ENCODE data around the gene ASPHD2. TPM values are rescaled to one million over a fixed set of nuclear protein-coding genes. Genes with fewer than 3 reads are reported as not detected.
A peak's percentile ranks its signal among the peaks of the same experiment; 100 is the strongest.

Gene ASPHD2
- polyA plus RNA-seq, 1 of the 3 experiments (the other 2 are of a cell fraction): 2.2 TPM

GRCh38 chr22:26429458-26430286, 612 bp downstream of the ASPHD2 start:
- Histone ChIP-seq H3K4me1 (ENCODE audit: control insufficient read depth in 1 of 2, insufficient read depth in 2 of 2, low read depth in 1 of 2, low read length in 1 of 2) (peaks cover 0 to 13% of the 10 kb centered on the region in 2 experiments; a peak in 1 of 4 replicates), H3K9me2 (no peaks in the 10 kb centered on the region), H3K9ac (0 out of 2 replicates have a peak overlapping the region, but pooled peaks have one; percentile 9), H3K27me3 (ENCODE audit: insufficient read depth) (no peaks in the 10 kb centered on the region; the same call in 1 of the 2 replicates), H3K36me3 (replicated peaks in 1 of 2; ENCODE audit: control insufficient read depth in 1 of 2, insufficient read depth in 2 of 2, low read length in 1 of 2) (peaks cover 0 to 11% of the 10 kb centered on the region in 2 experiments), H2AFZ (ENCODE audit: low read depth) (no peak overlapping the region), H3K4me2 (peak overlapping the region; percentile 80), H3K4me3 (ENCODE audit: low read depth in 2 of 2, low read length in 1 of 2) (peak overlapping the region; percentile 58 to 60), H3K9me3 (no peaks in the 10 kb centered on the region), H3F3A (replicated peaks; ENCODE audit: insufficient read depth) (peaks cover 7% of the 10 kb centered on the region), H3K79me2 (ENCODE audit: insufficient read depth) (no peaks in the 10 kb centered on the region), H4K20me1 (ENCODE audit: insufficient read depth) (no peaks in the 10 kb centered on the region), H3K27ac (ENCODE audit: low read depth in 2 of 2, low read length in 1 of 2) (no peak overlapping the region)
- WGBS (ENCODE audit: low lambda C conversion rate): 11% methylated on average over 22 of the region's 50 CpGs
- ChIA-PET CTCF (interaction anchor here (0.6 to 2.6 kb wide), 9 partner anchors 9 to 666 kb away, joined by 3 to 13 read pairs (median 3); no protein-coding TSS in a partner anchor), POLR2A (interaction anchor here (1.0 kb wide), 1 partner anchor 54 kb away, joined by 3 read pairs; the partner anchor contains the start of genes HPS4 and SRRD)
- DNase-seq: peak; percentile 76
- TF ChIP-seq RAD21 (IDR thresholded peaks at IDR 0.05; ENCODE audit: low read length) (no peak), ELF1 (IDR thresholded peaks at IDR 0.05) (no peak), GABPA (IDR thresholded peaks at IDR 0.05; ENCODE audit: low read depth) (no peak), TAF1 (IDR thresholded peaks at IDR 0.05; ENCODE audit: borderline replicate concordance, low read depth, low read length) (no peak), MEF2A (IDR thresholded peaks at IDR 0.05; ENCODE audit: borderline replicate concordance, low read depth) (no peak)

GRCh38 chr22:26430600-26430999, 1.5 kb downstream of the ASPHD2 start:
- Histone ChIP-seq H3K9me2 (no peaks in the 10 kb centered on the region), H3K4me3 (ENCODE audit: low read depth in 2 of 2, low read length in 1 of 2) (no peak overlapping the region), H3F3A (replicated peaks; ENCODE audit: insufficient read depth) (peaks cover 7% of the 10 kb centered on the region), H3K36me3 (replicated peaks in 1 of 2; ENCODE audit: control insufficient read depth in 1 of 2, insufficient read depth in 2 of 2, low read length in 1 of 2) (peaks cover 0 to 12% of the 10 kb centered on the region in 2 experiments), H3K9me3 (no peaks in the 10 kb centered on the region), H4K20me1 (ENCODE audit: insufficient read depth) (no peaks in the 10 kb centered on the region), H3K4me1 (ENCODE audit: control insufficient read depth in 1 of 2, insufficient read depth in 2 of 2, low read depth in 1 of 2, low read length in 1 of 2) (peaks cover 0 to 13% of the 10 kb centered on the region in 2 experiments; a peak in 1 of 4 replicates), H3K4me2 (no peak overlapping the region), H3K9ac (no peak overlapping the region), H2AFZ (ENCODE audit: low read depth) (no peak overlapping the region), H3K27me3 (ENCODE audit: insufficient read depth) (no peaks in the 10 kb centered on the region; the same call in 1 of the 2 replicates), H3K27ac (ENCODE audit: low read depth in 2 of 2, low read length in 1 of 2) (no peak overlapping the region), H3K79me2 (ENCODE audit: insufficient read depth) (no peaks in the 10 kb centered on the region)
- ChIA-PET POLR2A (interaction anchor here (0.8 kb wide), 1 partner anchor 15 kb away, joined by 3 read pairs; no protein-coding TSS in a partner anchor), CTCF (interaction anchor here (1.0 to 2.6 kb wide), 5 partner anchors 31 to 67 kb away, joined by 3 to 13 read pairs (median 4); no protein-coding TSS in a partner anchor)
- TF ChIP-seq GATA2 (CRISPR knock-in tag; IDR thresholded peaks at IDR 0.05): no peak
- no peak for DNase-seq
- 75% methylated on average over 2 of the region's 2 CpGs for WGBS (ENCODE audit: low lambda C conversion rate)

GRCh38 chr22:26431261-26431995, 2.4 kb downstream of the ASPHD2 start:
- Histone ChIP-seq H3K9me2 (no peaks in the 10 kb centered on the region), H3K27ac (ENCODE audit: low read depth in 2 of 2, low read length in 1 of 2) (no peak overlapping the region), H3K4me3 (ENCODE audit: low read depth in 2 of 2, low read length in 1 of 2) (no peak overlapping the region), H3K4me2 (no peak overlapping the region), H3K9me3 (no peaks in the 10 kb centered on the region), H3K79me2 (ENCODE audit: insufficient read depth) (no peaks in the 10 kb centered on the region), H3K4me1 (ENCODE audit: control insufficient read depth in 1 of 2, insufficient read depth in 2 of 2, low read depth in 1 of 2, low read length in 1 of 2) (peaks cover 0 to 13% of the 10 kb centered on the region in 2 experiments; a peak in 1 of 4 replicates), H3K36me3 (replicated peaks in 1 of 2; ENCODE audit: control insufficient read depth in 1 of 2, insufficient read depth in 2 of 2, low read length in 1 of 2) (peaks cover 0 to 12% of the 10 kb centered on the region in 2 experiments), H3K27me3 (ENCODE audit: insufficient read depth) (no peaks in the 10 kb centered on the region; the same call in 1 of the 2 replicates), H3F3A (replicated peaks; ENCODE audit: insufficient read depth) (peaks cover 7% of the 10 kb centered on the region), H2AFZ (ENCODE audit: low read depth) (no peak overlapping the region), H3K9ac (no peak overlapping the region), H4K20me1 (ENCODE audit: insufficient read depth) (no peaks in the 10 kb centered on the region)
- whole genome bisulfite sequencing (ENCODE audit: low lambda C conversion rate): 95% methylated on average over 13 of the region's 13 CpGs
- no peak for DNase-seq
- POLR2A ChIA-PET: interaction anchor here (0.8 kb wide), 1 partner anchor 14 kb away, joined by 3 read pairs; no protein-coding TSS in a partner anchor
- CTCF ChIA-PET: interaction anchor here (0.9 to 2.6 kb wide), 4 partner anchors 22 to 67 kb away, joined by 3 to 13 read pairs (median 6); no protein-coding TSS in a partner anchor
- TF ChIP-seq CTCF (IDR thresholded peaks at IDR 0.05) (no peak), TEAD4 (IDR thresholded peaks at IDR 0.05; ENCODE audit: borderline replicate concordance, insufficient read depth) (no peak), GATA2 (CRISPR knock-in tag; IDR thresholded peaks at IDR 0.05) (no peak), SIN3A (IDR thresholded peaks at IDR 0.05; ENCODE audit: borderline replicate concordance, low read depth, low read length) (no peak), RAD21 (IDR thresholded peaks at IDR 0.05; ENCODE audit: low read length) (no peak), GABPA (IDR thresholded peaks at IDR 0.05; ENCODE audit: low read depth) (no peak), NFIC (IDR thresholded peaks at IDR 0.05; ENCODE audit: borderline replicate concordance) (no peak), MXI1 (IDR thresholded peaks at IDR 0.05; ENCODE audit: low read depth, low read length) (no peak), ELF1 (IDR thresholded peaks at IDR 0.05) (no peak)
- TF ChIP-seq, protein P1, sequence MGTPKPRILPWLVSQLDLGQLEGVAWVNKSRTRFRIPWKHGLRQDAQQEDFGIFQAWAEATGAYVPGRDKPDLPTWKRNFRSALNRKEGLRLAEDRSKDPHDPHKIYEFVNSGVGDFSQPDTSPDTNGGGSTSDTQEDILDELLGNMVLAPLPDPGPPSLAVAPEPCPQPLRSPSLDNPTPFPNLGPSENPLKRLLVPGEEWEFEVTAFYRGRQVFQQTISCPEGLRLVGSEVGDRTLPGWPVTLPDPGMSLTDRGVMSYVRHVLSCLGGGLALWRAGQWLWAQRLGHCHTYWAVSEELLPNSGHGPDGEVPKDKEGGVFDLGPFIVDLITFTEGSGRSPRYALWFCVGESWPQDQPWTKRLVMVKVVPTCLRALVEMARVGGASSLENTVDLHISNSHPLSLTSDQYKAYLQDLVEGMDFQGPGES (IDR thresholded peaks at IDR 0.05; ENCODE audit: low read depth, low read length): no peak

Data from SK-N-SH (cell line).